Activated naive CD8-positive, alpha-beta T cell treated with anti-CD3 and anti-CD28 coated beads, Interleukin-2, amount 10 ng/mL, durations not matched to agents 7 days and 5 days (primary cell): ENCODE measurements around the gene VWA3B. TPM values are rescaled to one million over a fixed set of nuclear protein-coding genes. Genes with fewer than 3 reads are reported as not detected.

ENCODE experiments used
- ATAC-seq: fragments of 150-1000 bp; cut with Tn5 transposase; one replicate; pipeline ENCODE4 v1.10.0; 2021; ENCODE audit warnings: low read depth, moderate library complexity
- POLR2A ChIA-PET: fragments of 350-600 bp; sonication (Branson Sonifier 250); formaldehyde crosslinking; loops from one replicate; lab custom pipeline; 2021; ENCODE audit warnings: antibody characterized with exemption; lab: Charles Lee
- DNase-seq: peaks from one replicate; pipeline ENCODE4 v3.0.0; 2021
- H3K27ac Mint-ChIP-seq: one replicate; pipeline ENCODE4 v1.8.0; 2022; ENCODE audit warnings: mild to moderate bottlenecking, mixed read lengths
- H3K27me3 Mint-ChIP-seq: one replicate; pipeline ENCODE4 v1.8.0; 2022; ENCODE audit warnings: mild to moderate bottlenecking, moderate library complexity, mixed read lengths
- H3K36me3 Mint-ChIP-seq: one replicate; pipeline ENCODE4 v1.8.0; 2021; ENCODE audit warnings: mild to moderate bottlenecking, mixed read lengths
- H3K4me1 Mint-ChIP-seq: one replicate; pipeline ENCODE4 v1.8.0; 2021; ENCODE audit warnings: mixed read lengths
- H3K4me3 Mint-ChIP-seq: one replicate; pipeline ENCODE4 v1.8.0; 2022; ENCODE audit warnings: mild to moderate bottlenecking, moderate library complexity, mixed read lengths
- H3K9me3 Mint-ChIP-seq: one replicate; pipeline ENCODE4 v1.8.0; 2021; ENCODE audit warnings: mixed read lengths
- total RNA-seq, 2 experiments: library from RNA; stranded (reverse); gene quantifications; one replicate each; pipeline ENCODE4 v1.2.3, GENCODE V29; 2021

Gene VWA3B
- total RNA-seq, 2 experiments from 2014 or later, result not detected

- Mint-ChIP-seq H3K27ac (no peak overlapping the region), H3K9me3 (no peaks in the 10 kb centered on the region), H3K36me3 (no peaks in the 10 kb centered on the region), H3K4me3 (no peak overlapping the region), H3K27me3 (peaks cover 64% of the 10 kb centered on the region), H3K4me1 (peaks cover 3% of the 10 kb centered on the region)
- ATAC-seq (no peak), DNase-seq (no peak)
- POLR2A ChIA-PET, result no interaction called here
Observed at GRCh38 chr2:98177286-98177685, 90.3 kb downstream of the VWA3B start.

- POLR2A ChIA-PET, result no interaction called here
- Mint-ChIP-seq H3K4me1 (peaks cover 3% of the 10 kb centered on the region), H3K9me3 (no peaks in the 10 kb centered on the region), H3K27ac (no peak overlapping the region), H3K36me3 (no peaks in the 10 kb centered on the region), H3K27me3 (peaks cover 61% of the 10 kb centered on the region), H3K4me3 (no peak overlapping the region)
- ATAC-seq, result no peak
- no peak for DNase-seq
Observed at GRCh38 chr2:98177986-98178385, 91.0 kb downstream of the VWA3B start.

- ATAC-seq, result no peak
- peaks cover 49% of the 10 kb centered on the region for H3K27me3 Mint-ChIP-seq
Observed at GRCh38 chr2:98180456-98180855, 93.5 kb downstream of the VWA3B start.

GRCh38 chr2:98181346-98181745 is 94.4 kb downstream of the VWA3B start:
- no peak for DNase-seq
- POLR2A ChIA-PET, result no interaction called here
- Mint-ChIP-seq H3K27me3 (peaks cover 42% of the 10 kb centered on the region), H3K27ac (no peak overlapping the region), H3K9me3 (no peaks in the 10 kb centered on the region), H3K36me3 (no peaks in the 10 kb centered on the region), H3K4me1 (peaks cover under 1% of the 10 kb centered on the region), H3K4me3 (no peak overlapping the region)
- no peak for ATAC-seq

More at GRCh38 chr2:98180456-98180855, 93.5 kb downstream of the VWA3B start:
- peaks cover 3% of the 10 kb centered on the region for H3K4me1 Mint-ChIP-seq
- no peak overlapping the region for H3K27ac Mint-ChIP-seq
- no peaks in the 10 kb centered on the region for H3K36me3 Mint-ChIP-seq
- POLR2A ChIA-PET, result no interaction called here
- no peak for DNase-seq
- H3K4me3 Mint-ChIP-seq, result no peak overlapping the region
- H3K9me3 Mint-ChIP-seq, result no peaks in the 10 kb centered on the region

- H3K4me1 Mint-ChIP-seq, result no peaks in the 10 kb centered on the region
- H3K27ac Mint-ChIP-seq, result no peak overlapping the region
- no peak for ATAC-seq
- no peaks in the 10 kb centered on the region for H3K36me3 Mint-ChIP-seq
- H3K9me3 Mint-ChIP-seq, result no peaks in the 10 kb centered on the region
- POLR2A ChIA-PET, result no interaction called here
- H3K4me3 Mint-ChIP-seq, result no peak overlapping the region
- no peak for DNase-seq
- H3K27me3 Mint-ChIP-seq, result peaks cover 8% of the 10 kb centered on the region
Observed at GRCh38 chr2:98185801-98186200, 98.8 kb downstream of the VWA3B start.

GRCh38 chr2:98187194-98187593 is 100.2 kb downstream of the VWA3B start:
- Mint-ChIP-seq H3K4me3 (no peak overlapping the region), H3K36me3 (no peaks in the 10 kb centered on the region), H3K27ac (no peak overlapping the region), H3K9me3 (no peaks in the 10 kb centered on the region), H3K4me1 (no peaks in the 10 kb centered on the region), H3K27me3 (peaks cover 2% of the 10 kb centered on the region)
- DNase-seq (no peak), ATAC-seq (no peak)
- POLR2A ChIA-PET, result no interaction called here

GRCh38 chr2:98188351-98189046 is 101.5 kb downstream of the VWA3B start:
- Mint-ChIP-seq H3K27ac (no peak overlapping the region), H3K9me3 (no peaks in the 10 kb centered on the region), H3K36me3 (no peaks in the 10 kb centered on the region), H3K27me3 (peaks cover 8% of the 10 kb centered on the region), H3K4me3 (no peak overlapping the region), H3K4me1 (no peaks in the 10 kb centered on the region)
- POLR2A ChIA-PET, result no interaction called here
- ATAC-seq (no peak), DNase-seq (no peak)

GRCh38 chr2:98191883-98192282 is 104.9 kb downstream of the VWA3B start:
- H3K27me3 Mint-ChIP-seq, result peaks cover 17% of the 10 kb centered on the region
- POLR2A ChIA-PET, result interaction anchor here (0.5 kb wide), 1 partner anchor 340 kb away, joined by 4 read pairs; no protein-coding TSS in a partner anchor
- H3K9me3 Mint-ChIP-seq, result no peaks in the 10 kb centered on the region
- ATAC-seq (no peak), DNase-seq (no peak)
- H3K36me3 Mint-ChIP-seq, result no peaks in the 10 kb centered on the region
- H3K4me1 Mint-ChIP-seq, result no peaks in the 10 kb centered on the region
- H3K4me3 Mint-ChIP-seq, result no peak overlapping the region
- H3K27ac Mint-ChIP-seq, result no peak overlapping the region

GRCh38 chr2:98201576-98201975 is 114.6 kb downstream of the VWA3B start:
- H3K4me3 Mint-ChIP-seq, result no peak overlapping the region
- H3K36me3 Mint-ChIP-seq, result no peaks in the 10 kb centered on the region
- ATAC-seq (no peak), DNase-seq (no peak)
- peaks cover 25% of the 10 kb centered on the region for H3K27me3 Mint-ChIP-seq
- H3K9me3 Mint-ChIP-seq, result no peaks in the 10 kb centered on the region
- POLR2A ChIA-PET, result no interaction called here
- no peak overlapping the region for H3K27ac Mint-ChIP-seq
- no peaks in the 10 kb centered on the region for H3K4me1 Mint-ChIP-seq

GRCh38 chr2:98205889-98206288 is 118.9 kb downstream of the VWA3B start:
- Mint-ChIP-seq H3K27ac (no peak overlapping the region), H3K36me3 (no peaks in the 10 kb centered on the region), H3K4me1 (no peaks in the 10 kb centered on the region), H3K9me3 (no peaks in the 10 kb centered on the region), H3K4me3 (no peak overlapping the region), H3K27me3 (peaks cover 19% of the 10 kb centered on the region)
- POLR2A ChIA-PET, result no interaction called here
- ATAC-seq (no peak), DNase-seq (no peak)

- DNase-seq (no peak), ATAC-seq (no peak)
- no peaks in the 10 kb centered on the region for H3K9me3 Mint-ChIP-seq
- H3K36me3 Mint-ChIP-seq, result no peaks in the 10 kb centered on the region
- no peak overlapping the region for H3K4me3 Mint-ChIP-seq
- peaks cover 17% of the 10 kb centered on the region for H3K27me3 Mint-ChIP-seq
- POLR2A ChIA-PET, result no interaction called here
- H3K27ac Mint-ChIP-seq, result no peak overlapping the region
- H3K4me1 Mint-ChIP-seq, result no peaks in the 10 kb centered on the region
Observed at GRCh38 chr2:98212092-98213000, 125.4 kb downstream of the VWA3B start.

GRCh38 chr2:98216616-98217015 is 129.6 kb downstream of the VWA3B start:
- POLR2A ChIA-PET, result no interaction called here
- DNase-seq, result no peak
- no peak for ATAC-seq
- Mint-ChIP-seq H3K4me1 (no peaks in the 10 kb centered on the region), H3K27ac (no peak overlapping the region), H3K4me3 (no peak overlapping the region), H3K9me3 (peaks cover 11% of the 10 kb centered on the region), H3K36me3 (no peaks in the 10 kb centered on the region), H3K27me3 (peaks cover 11% of the 10 kb centered on the region)

- Mint-ChIP-seq H3K4me3 (no peak overlapping the region), H3K27me3 (peaks cover 21% of the 10 kb centered on the region), H3K4me1 (no peaks in the 10 kb centered on the region), H3K36me3 (no peaks in the 10 kb centered on the region), H3K27ac (no peak overlapping the region), H3K9me3 (peaks cover 11% of the 10 kb centered on the region)
- POLR2A ChIA-PET, result no interaction called here
- no peak for ATAC-seq
- DNase-seq, result no peak
Observed at GRCh38 chr2:98219152-98219551, 132.2 kb downstream of the VWA3B start.

GRCh38 chr2:98233941-98234340 is 147.0 kb downstream of the VWA3B start:
- Mint-ChIP-seq H3K4me1 (no peaks in the 10 kb centered on the region), H3K27me3 (peaks cover 20% of the 10 kb centered on the region), H3K9me3 (no peaks in the 10 kb centered on the region), H3K27ac (no peak overlapping the region), H3K4me3 (no peak overlapping the region), H3K36me3 (no peaks in the 10 kb centered on the region)
- ATAC-seq, result no peak
- POLR2A ChIA-PET, result no interaction called here
- no peak for DNase-seq
